ENCODE results near the gene TMEM209.

TMEM209 gene

DNA sequence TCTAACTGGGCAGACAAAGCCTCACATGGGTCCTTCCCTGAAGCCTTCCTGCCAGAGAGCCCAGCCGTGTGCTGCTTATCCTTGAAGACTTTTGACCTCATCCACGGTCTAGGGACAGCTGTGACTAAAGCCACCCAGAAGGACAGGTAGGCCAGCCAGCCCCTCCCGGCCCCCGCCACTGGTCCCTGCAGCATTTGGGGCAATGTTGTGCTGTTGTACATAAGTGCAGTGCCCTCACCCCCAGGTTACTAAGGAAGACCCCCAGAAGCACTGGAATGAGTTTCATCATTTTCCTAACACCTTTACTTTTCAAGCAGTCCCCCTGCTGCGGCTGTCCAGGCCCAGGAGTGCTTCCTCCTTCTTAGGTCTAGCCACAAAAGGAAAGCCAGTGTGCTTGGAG lies 43.0 kb downstream of the TMEM209 start:
- Histone ChIP-seq H3F3A (ENCODE audit: low read depth) (no peaks in the 10 kb centered on the region), H2AFZ (ENCODE audit: low read length) (no peak overlapping the region), H3K27me3 (ENCODE audit: insufficient read depth, low read length, poor library complexity, severe bottlenecking) (no peaks in the 10 kb centered on the region), H3K9ac (ENCODE audit: low read depth, low read length, poor library complexity, severe bottlenecking) (no peak overlapping the region), H3K9me3 (ENCODE audit: insufficient read depth, low read depth, low read length) (no peaks in the 10 kb centered on the region), H3K36me3 (ENCODE audit: insufficient read depth, low read length) (peaks cover 59% of the 10 kb centered on the region), H3K4me2 (ENCODE audit: low read depth, low read length, poor library complexity, severe bottlenecking) (no peak overlapping the region), H3K4me1 (ENCODE audit: insufficient read depth, low read length, poor library complexity, severe bottlenecking) (no peaks in the 10 kb centered on the region), H4K20me1 (ENCODE audit: insufficient read depth, low read length, poor library complexity, severe bottlenecking) (peaks cover 5% of the 10 kb centered on the region), H3K9me2 (replicated peaks; ENCODE audit: low read depth, low read length) (no peaks in the 10 kb centered on the region), H3K4me3 (ENCODE audit: low read length, poor library complexity, severe bottlenecking) (no peak overlapping the region), H3K79me2 (ENCODE audit: insufficient read depth, low read length) (no peaks in the 10 kb centered on the region)
- no peak for TF ChIP-seq EZH2phosphoT487 (IDR thresholded peaks at IDR 0.05; ENCODE audit: borderline replicate concordance)
- TF ChIP-seq, protein P1, sequence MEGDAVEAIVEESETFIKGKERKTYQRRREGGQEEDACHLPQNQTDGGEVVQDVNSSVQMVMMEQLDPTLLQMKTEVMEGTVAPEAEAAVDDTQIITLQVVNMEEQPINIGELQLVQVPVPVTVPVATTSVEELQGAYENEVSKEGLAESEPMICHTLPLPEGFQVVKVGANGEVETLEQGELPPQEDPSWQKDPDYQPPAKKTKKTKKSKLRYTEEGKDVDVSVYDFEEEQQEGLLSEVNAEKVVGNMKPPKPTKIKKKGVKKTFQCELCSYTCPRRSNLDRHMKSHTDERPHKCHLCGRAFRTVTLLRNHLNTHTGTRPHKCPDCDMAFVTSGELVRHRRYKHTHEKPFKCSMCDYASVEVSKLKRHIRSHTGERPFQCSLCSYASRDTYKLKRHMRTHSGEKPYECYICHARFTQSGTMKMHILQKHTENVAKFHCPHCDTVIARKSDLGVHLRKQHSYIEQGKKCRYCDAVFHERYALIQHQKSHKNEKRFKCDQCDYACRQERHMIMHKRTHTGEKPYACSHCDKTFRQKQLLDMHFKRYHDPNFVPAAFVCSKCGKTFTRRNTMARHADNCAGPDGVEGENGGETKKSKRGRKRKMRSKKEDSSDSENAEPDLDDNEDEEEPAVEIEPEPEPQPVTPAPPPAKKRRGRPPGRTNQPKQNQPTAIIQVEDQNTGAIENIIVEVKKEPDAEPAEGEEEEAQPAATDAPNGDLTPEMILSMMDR (conservative IDR thresholded peaks at IDR 0.05; ENCODE audit: low read length) = no peak

DNA sequence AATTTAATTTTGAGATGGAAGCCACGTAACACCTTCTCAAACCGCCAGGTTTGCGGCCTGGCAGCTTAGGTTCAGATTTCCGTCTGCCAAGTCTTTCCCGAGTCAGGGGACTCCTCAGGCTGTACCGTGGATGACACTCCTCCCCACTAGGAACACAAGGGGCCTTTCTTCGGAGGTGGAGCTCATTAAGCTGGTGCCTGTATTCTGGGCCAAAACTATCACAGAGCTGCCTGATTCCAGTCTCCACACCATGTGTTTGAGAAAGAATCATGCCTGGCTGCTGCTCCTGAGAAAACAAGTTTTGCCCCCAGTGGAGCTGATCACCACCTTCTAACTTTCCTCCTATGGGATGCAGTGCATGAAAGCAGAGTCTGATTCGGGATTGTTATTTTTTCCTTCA lies 44.8 kb downstream of the TMEM209 start:
- no peak overlapping the region for H2AFZ ChIP-seq (ENCODE audit: low read length)
- TF ChIP-seq EZH2phosphoT487 (IDR thresholded peaks at IDR 0.05; ENCODE audit: borderline replicate concordance) = no peak
- TF ChIP-seq, protein P1 (conservative IDR thresholded peaks at IDR 0.05; ENCODE audit: low read length) = no peak
- H3K4me1 ChIP-seq (ENCODE audit: insufficient read depth, low read length, poor library complexity, severe bottlenecking) = no peaks in the 10 kb centered on the region
- H4K20me1 ChIP-seq (ENCODE audit: insufficient read depth, low read length, poor library complexity, severe bottlenecking) = no peaks in the 10 kb centered on the region
- H3F3A ChIP-seq (ENCODE audit: low read depth) = no peaks in the 10 kb centered on the region
- no peak overlapping the region for H3K4me3 ChIP-seq (ENCODE audit: low read length, poor library complexity, severe bottlenecking)
- H3K9me3 ChIP-seq (ENCODE audit: insufficient read depth, low read depth, low read length) = no peaks in the 10 kb centered on the region
- no peak overlapping the region for H3K9ac ChIP-seq (ENCODE audit: low read depth, low read length, poor library complexity, severe bottlenecking)
- H3K9me2 ChIP-seq (replicated peaks; ENCODE audit: low read depth, low read length) = no peaks in the 10 kb centered on the region
- no peaks in the 10 kb centered on the region for H3K79me2 ChIP-seq (ENCODE audit: insufficient read depth, low read length)
- H3K4me2 ChIP-seq (ENCODE audit: low read depth, low read length, poor library complexity, severe bottlenecking) = no peak overlapping the region
- peaks cover 46% of the 10 kb centered on the region; the same call in 1 of the 2 replicates for H3K36me3 ChIP-seq (ENCODE audit: insufficient read depth, low read length)
- no peaks in the 10 kb centered on the region for H3K27me3 ChIP-seq (ENCODE audit: insufficient read depth, low read length, poor library complexity, severe bottlenecking)

DNA sequence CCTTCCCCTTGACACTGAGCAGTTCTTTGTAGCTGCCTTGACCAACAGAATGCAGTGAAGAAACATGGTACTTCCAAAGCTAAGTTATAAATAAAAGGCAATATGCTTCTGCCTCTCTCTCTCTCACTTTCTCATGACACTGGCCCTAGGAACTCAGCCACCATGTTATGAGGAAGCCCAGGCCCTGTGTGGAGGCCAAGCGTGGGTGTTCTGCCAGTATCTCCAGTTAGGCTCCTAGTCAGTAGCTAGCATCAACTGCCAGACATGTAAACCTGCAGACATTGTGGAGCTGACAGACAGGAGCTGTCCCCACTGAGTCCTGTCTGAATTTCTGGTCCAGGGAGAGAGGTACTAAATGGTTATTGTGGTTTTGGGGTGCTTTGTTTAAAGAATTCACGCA lies 45.2 kb downstream of the TMEM209 start:
- Histone ChIP-seq H3K27me3 (ENCODE audit: insufficient read depth, low read length, poor library complexity, severe bottlenecking) (no peaks in the 10 kb centered on the region), H3K9me3 (ENCODE audit: insufficient read depth, low read depth, low read length) (no peaks in the 10 kb centered on the region), H4K20me1 (ENCODE audit: insufficient read depth, low read length, poor library complexity, severe bottlenecking) (no peaks in the 10 kb centered on the region), H3K9me2 (replicated peaks; ENCODE audit: low read depth, low read length) (no peaks in the 10 kb centered on the region), H3K4me1 (ENCODE audit: insufficient read depth, low read length, poor library complexity, severe bottlenecking) (no peaks in the 10 kb centered on the region), H3K9ac (ENCODE audit: low read depth, low read length, poor library complexity, severe bottlenecking) (no peak overlapping the region), H3K4me3 (ENCODE audit: low read length, poor library complexity, severe bottlenecking) (no peak overlapping the region), H3K79me2 (ENCODE audit: insufficient read depth, low read length) (no peaks in the 10 kb centered on the region), H3F3A (ENCODE audit: low read depth) (no peaks in the 10 kb centered on the region), H2AFZ (ENCODE audit: low read length) (no peak overlapping the region), H3K4me2 (ENCODE audit: low read depth, low read length, poor library complexity, severe bottlenecking) (no peak overlapping the region), H3K36me3 (ENCODE audit: insufficient read depth, low read length) (peaks cover 43% of the 10 kb centered on the region; the same call in 1 of the 2 replicates)
- TF ChIP-seq, protein P1 (conservative IDR thresholded peaks at IDR 0.05; ENCODE audit: low read length) = no peak
- TF ChIP-seq EZH2phosphoT487 (IDR thresholded peaks at IDR 0.05; ENCODE audit: borderline replicate concordance) = no peak
